ENCODE results near the gene SEMA4G.

GRCh38 chr10:101008823-101009423 is 39.6 kb downstream of the SEMA4G start:
- TF ChIP-seq CTCF (tag by site-specific recombination; IDR thresholded peaks at IDR 0.05) (no peak), ZNF274 (IDR thresholded peaks at IDR 0.05; ENCODE audit: low read length) (no peak), ZNF274 (tag by site-specific recombination; IDR thresholded peaks at IDR 0.05; ENCODE audit: borderline replicate concordance) (no peak)

Measured in HEK293 (cell line).